GM18508 (cell line): Measurements from ENCODE around the gene MAP6.

Experiments
- ATAC-seq: cut with Tn5 transposase; IDR thresholded peaks from one replicate; pipeline ENCODE4 v1.9.1; 2021; ENCODE audit warnings: moderate number of reproducible peaks; ENCODE audit not compliant: insufficient read depth, unreplicated experiment

Gene MAP6

GRCh38 chr11:75633409-75634066 is 35.3 kb downstream of the MAP6 start:
- no peak for ATAC-seq

- ATAC-seq, result no peak
Observed at GRCh38 chr11:75632962-75633361, 35.9 kb downstream of the MAP6 start.

- no peak for ATAC-seq
Observed at GRCh38 chr11:75632450-75632849, 36.4 kb downstream of the MAP6 start.

GRCh38 chr11:75631086-75631730 is 37.6 kb downstream of the MAP6 start:
- no peak for ATAC-seq

- ATAC-seq, result no peak
Observed at GRCh38 chr11:75627906-75628668, 40.8 kb downstream of the MAP6 start.

GRCh38 chr11:75626889-75627529 is 41.8 kb downstream of the MAP6 start:
- no peak for ATAC-seq

GRCh38 chr11:75625991-75626888 is 42.6 kb downstream of the MAP6 start:
- no peak for ATAC-seq

- ATAC-seq, result no peak
Observed at GRCh38 chr11:75625021-75625420, 43.8 kb downstream of the MAP6 start.

- ATAC-seq, result no peak
Observed at GRCh38 chr11:75616281-75616680, 52.6 kb downstream of the MAP6 start.

GRCh38 chr11:75615751-75616150 is 53.1 kb downstream of the MAP6 start:
- no peak for ATAC-seq

- no peak for ATAC-seq
Observed at GRCh38 chr11:75611823-75612222, 57.0 kb downstream of the MAP6 start.

- no peak for ATAC-seq
Observed at GRCh38 chr11:75606099-75606498, 62.7 kb downstream of the MAP6 start.

GRCh38 chr11:75603791-75604736 is 64.8 kb downstream of the MAP6 start:
- no peak for ATAC-seq

GRCh38 chr11:75602951-75603350 is 65.9 kb downstream of the MAP6 start:
- no peak for ATAC-seq

- ATAC-seq, result no peak
Observed at GRCh38 chr11:75601494-75601893, 67.3 kb downstream of the MAP6 start.

GRCh38 chr11:75600356-75600755 is 68.5 kb downstream of the MAP6 start:
- ATAC-seq, result no peak

GRCh38 chr11:75598900-75599299 is 69.9 kb downstream of the MAP6 start:
- no peak for ATAC-seq

GRCh38 chr11:75598264-75598663 is 70.6 kb downstream of the MAP6 start:
- ATAC-seq, result no peak

GRCh38 chr11:75597636-75598035 is 71.2 kb downstream of the MAP6 start:
- ATAC-seq, result no peak
